NCI-H1048 (cell line): ENCODE data around the gene UBE2G1.
"Not testable (repeated sequence)": the region's sequence is repeated elsewhere in the genome, so short reads cannot be mapped to it uniquely, and the experiment has no call there.

ENCODE experiments used
- DNase-seq: peaks from one replicate; lab custom pipeline; 2025; lab: John Stamatoyannopoulos, UW

Gene UBE2G1

DNA sequence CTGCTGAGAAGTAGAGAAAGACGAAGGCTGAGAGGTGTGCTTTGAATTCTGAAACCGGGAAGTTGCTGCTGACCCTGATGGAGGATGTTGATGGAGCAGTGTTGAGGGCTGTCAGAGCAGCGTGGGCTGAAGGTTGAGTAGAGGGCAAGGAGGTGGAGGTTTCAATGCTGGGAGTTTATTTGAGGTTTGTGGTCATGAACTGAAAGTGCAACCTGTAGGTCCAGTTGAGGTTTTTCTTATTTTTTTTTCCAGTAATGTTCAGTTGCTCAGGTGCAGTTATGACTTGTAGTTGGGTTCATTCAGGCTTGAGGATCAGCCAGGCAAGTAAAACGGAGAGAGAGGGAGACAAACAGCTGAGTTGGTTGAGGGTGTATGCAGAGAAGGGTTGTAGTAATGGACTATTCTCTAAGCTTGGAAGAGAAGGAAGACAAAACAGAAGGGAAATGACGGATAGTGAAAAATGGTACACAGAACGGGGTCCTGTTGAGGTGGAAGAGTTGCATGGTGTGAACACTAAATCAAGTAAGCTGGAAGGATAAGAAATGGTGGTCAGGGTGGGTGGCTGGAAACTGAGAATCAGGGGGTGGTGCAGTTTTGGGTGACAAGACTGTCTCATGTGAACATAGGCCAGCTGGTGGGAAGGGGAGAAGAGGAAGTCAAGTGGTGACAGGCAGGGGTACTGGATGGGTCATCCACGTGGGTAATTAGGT lies 8.7 kb upstream of the UBE2G1 start:
- no peak for DNase-seq

DNA sequence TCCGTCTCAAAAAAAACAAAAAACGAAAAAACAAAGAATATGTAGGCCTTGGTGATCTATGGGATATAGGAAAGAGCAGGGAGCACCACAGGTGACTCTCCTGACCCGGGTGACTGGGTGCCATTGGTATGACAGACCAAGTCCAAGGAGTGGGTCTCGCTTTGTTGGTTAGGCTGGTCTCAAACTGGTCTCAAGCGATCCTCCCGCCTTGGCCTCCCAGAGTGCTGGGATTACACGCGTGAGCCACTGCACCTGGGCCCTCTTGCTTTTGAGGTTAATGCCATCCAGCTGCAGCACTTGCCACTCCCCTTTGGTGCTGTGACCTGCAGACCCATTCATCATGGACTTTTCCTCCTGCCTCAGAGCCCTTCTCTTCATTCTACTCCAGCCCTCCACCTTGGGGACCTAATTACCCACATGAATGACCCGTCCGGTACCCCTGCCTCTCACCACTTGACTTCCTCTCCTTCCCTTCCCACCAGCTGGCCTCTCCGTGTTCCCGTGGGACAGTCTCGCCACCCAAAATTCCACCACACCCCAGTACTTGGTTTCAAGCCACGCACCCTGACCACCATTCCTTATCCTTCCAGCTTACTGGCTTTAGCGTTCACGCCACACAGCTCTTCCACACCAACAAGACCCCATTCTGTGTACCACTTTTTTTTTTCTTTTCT lies 3.2 kb upstream of the UBE2G1 start:
- no peak for DNase-seq

DNA sequence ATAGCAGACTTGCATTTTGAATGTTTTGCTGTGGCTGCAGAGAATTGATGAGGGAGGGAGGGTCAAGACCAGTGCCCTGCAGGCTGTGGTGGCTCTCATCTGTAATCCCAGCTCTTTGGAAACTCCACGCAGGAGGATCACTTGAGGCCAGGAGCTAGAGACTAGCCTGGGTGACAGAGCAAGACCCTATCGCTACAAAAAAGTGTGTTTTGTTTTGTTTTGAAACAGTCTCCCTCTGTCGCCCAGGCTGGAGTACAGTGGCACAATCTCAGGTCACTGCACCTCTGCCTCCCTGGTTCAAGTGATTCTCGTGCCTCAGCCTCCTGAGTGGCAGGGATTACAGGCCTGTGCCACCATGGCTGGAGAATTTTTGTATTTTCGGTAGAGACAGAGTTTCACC lies 1.9 kb upstream of the UBE2G1 start:
- DNase-seq = no peak

DNA sequence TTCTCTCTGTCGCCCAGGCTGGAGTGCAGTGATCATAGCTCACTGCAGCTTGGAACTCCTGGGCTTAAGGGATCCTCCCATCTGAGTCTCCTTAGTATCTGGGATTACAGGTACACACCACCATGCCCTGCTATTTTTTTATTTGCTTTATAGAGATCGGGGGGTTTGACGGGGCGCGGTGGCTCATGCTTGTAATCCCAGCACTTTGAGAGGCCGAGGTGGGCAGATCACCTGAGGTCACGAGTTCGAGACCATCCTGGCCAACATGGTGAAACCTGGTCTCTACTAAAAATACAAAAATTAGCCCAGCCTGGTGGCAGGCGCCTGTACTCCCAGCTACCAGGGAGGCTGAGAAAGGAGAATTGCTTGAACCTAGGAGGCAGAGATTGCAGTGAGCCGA lies 702 bp upstream of the UBE2G1 start:
- not testable (repeated sequence) for DNase-seq

DNA sequence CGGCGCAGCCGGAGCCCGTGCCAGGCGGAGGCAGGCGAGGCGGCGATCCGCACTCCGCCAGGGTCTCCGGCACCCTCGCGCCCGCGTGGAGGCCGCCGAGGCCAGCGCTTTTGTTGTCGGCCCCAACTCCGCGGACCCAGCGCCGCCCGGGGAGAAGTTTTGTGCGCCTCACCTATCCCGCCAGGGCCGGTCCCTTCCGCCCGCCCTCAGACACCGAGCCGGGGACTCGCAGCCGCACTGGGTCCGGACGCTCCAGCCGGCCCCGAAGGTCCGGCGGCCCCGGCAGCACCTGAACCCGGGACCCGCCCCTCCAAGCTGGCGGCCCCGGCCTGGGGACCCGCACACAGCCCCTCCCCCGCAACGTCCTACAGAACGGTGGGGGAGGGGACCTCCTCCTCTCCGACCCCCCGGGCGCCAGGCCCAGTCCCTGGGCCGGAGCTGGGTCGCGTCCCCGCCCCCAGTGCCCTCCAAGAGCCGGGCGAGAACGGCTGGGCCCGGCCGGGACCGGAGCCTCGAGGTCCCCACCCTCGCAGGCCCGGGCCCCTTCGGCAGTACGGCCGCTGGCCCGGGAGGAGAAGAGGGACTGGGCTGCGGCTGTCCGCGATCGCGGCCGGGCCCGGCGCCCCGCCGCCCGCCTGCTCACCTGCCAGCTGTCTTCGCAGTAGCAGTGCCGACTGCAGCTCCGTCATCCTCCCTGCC lies 698 bp downstream of the UBE2G1 start:
- no peak for DNase-seq

DNA sequence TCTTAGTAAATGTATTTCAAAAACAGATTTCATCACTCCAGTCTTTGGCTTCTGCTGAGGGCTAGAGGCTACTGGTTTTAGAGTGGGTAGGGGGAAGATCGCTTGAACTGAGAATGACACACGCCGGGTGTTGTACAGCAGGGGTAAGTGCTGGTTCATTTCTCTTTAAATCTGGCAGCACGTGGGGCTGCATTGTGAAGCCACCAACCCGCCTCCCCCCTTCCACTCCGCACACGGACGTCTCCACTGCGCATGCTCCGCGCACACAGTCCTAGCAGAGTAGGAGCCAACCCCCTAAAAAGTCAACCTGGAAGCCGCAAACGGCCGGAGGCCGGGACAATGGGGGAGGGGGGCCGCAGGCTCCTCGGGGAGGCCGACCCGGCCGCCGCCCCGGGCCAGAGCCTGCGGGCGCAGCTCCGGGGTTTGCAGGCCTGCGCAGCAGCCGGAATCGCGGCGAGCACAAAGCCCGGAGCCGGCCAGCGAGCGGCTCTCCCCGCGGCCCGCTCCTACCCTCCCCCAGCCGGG lies 1.3 kb downstream of the UBE2G1 start:
- DNase-seq = peak; percentile 65

DNA sequence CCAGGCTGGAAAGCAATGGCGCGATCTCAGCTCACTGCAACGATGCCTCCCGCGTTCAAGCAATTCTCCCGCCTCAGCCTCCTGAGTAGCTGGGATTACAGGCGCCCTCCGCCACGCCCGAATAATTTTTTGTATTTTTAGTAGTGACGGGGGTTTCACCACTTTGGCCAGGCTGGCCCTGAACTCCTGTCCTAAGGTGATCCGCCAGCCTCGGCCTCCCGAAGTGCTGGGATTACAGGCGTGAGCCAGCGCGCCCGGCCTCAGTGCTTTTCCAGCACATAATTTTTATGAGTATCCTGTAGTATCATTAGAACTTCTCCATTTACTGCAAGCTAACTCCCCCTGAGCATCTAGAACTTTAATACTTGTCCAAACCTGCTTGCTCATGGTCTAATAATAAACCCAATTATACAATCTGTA lies 1.8 kb downstream of the UBE2G1 start:
- DNase-seq = no peak

DNA sequence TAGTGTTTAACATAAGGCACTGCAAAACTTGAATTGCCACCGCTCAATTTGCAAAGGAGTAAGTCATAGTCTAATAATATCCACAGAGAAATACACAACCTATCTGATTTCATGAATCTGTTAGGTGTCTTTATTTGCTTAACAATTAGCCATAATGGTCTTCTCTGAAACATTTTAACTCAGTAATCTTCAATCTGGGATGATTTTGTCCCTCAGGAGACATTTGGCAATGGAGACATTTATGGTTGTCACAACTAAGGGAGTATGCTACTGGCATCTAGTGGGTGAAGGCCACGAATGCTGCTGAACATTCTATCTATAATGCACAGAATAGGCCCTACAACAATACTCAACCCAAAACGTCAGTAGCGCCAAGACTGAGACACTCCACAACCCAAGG lies 4.3 kb downstream of the UBE2G1 start:
- DNase-seq = no peak

DNA sequence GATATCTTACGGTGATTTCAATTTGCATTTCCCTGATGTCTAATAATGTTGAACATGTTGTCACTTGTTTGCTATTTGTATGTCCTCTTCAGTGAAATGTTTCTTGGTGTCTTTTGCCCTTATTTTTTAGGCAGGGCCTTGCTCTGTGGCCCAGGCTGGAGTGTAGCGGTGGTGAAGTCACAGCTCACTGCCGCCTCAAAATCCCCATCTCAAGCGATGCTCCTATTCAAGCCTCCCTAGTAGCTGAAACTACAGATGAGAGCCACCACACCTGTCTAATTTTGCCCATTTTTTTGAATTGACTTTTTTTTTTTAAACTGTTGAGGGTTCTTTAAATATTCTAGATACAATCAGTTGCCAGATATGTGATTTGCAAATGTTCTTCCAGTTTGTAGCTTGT lies 8.3 kb downstream of the UBE2G1 start:
- DNase-seq = no peak

DNA sequence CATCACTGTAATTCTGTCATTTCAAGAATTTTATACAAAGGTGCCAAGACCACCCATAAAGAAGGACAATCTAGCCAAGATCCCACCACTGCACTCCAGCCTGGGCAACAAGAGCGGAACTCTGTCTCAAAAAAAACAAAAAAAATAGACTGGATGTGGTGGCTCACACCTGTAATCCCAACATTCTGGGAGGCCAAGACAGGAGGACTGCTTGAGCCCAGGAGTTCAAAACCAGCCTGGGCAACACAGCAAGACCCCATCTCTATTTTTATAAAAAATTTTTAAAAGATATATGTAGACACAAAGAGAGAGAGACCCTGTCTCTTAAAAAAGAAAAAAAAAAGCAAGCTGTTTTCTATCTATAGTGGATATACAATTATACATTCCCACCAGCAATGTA lies 8.8 kb downstream of the UBE2G1 start:
- DNase-seq = no peak

DNA sequence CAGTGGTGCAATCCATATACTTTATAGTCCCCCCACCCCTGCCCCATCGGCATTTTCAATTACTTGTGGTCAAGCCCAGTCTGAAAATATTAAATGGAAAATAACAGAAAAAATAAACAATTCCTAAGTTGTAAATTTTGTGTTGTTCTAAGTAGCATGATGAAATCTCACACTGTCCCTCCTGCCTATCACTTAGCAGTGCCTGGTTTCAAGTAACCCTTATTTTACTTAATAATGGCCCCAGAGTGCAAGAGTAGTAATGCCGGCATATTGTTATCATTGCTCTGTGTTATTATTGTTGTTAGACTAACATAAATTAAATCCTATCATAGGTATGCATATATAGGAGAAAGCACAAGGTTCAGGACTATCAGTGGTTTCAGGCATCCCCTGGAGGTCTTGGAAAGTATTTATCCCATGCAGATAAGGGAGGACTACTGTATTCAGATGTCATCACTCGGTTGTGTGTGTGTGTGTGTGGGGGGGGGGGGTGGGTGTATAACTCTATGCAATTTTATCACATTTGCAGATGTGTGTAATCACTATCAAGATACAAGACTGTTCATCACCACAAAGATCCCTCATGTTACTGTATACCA lies 9.3 kb downstream of the UBE2G1 start:
- DNase-seq = no peak

DNA sequence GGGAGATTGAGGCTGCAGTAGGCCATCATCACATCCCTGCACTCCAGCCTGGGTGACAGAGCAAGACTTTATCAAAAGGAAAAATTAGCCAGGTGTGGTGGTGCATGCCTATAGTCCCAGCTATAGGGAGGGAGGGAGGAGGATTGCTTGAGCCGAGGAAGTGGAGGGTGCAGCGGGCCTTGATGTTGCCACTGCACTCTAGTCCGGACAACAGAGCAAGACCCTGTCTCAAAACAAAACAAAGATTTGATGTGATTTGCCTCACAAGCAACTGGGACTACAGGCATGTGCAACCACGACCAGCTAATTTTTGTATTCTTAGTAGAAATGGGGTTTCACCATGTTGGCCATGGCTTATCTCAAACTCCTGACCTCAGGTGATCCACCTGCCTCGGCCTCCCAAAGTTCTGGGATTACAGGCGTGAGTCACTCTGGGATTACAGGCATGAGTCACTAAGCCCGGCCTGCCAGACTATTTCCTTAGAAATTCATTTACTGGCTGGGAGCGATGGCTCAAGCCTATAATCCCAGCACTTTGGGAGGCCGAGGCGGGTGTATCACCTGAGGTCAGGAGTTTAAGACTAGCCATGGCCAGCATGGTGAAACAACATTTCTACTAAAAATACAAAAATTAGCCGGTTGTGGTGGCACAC lies 11.5 kb downstream of the UBE2G1 start:
- DNase-seq = no peak

DNA sequence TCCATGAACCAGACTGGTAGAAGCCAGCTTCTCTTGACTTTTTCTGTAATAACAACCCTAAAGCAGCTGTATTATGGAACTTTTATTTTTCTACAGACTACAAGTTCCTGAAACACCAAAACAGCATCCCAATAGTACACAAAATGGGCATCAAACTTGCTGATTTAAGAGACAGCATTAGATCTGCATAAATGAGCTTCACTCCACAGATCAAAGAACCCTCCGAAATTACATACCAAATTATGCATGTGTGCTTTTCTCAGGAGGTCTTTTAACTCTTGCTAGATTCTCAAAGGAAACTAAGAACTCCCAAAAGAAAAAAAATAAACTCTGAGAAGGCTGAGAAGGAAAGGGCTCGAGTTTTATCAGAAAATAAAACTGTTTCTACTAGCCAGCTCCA lies 12.3 kb downstream of the UBE2G1 start:
- DNase-seq = no peak

DNA sequence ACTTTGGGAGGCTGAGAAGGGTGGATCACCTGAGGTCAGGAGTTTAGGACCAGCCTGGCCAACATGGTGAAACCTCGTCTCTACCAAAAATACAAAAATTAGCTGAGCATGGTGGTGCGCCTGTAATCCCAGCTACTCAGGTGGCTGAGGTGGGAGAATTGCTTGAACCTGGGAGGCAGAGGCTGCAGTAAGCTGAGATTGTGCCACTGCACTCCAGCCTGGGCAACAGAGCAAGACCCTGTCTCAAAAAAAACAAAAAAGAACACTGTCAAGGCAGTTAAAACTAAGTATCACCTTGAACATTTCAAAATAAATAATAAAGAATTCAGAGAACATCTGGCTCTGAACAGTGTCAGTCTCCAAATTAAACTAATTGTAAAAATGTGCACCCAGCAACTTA lies 16.3 kb downstream of the UBE2G1 start:
- not testable (repeated sequence) for DNase-seq

DNA sequence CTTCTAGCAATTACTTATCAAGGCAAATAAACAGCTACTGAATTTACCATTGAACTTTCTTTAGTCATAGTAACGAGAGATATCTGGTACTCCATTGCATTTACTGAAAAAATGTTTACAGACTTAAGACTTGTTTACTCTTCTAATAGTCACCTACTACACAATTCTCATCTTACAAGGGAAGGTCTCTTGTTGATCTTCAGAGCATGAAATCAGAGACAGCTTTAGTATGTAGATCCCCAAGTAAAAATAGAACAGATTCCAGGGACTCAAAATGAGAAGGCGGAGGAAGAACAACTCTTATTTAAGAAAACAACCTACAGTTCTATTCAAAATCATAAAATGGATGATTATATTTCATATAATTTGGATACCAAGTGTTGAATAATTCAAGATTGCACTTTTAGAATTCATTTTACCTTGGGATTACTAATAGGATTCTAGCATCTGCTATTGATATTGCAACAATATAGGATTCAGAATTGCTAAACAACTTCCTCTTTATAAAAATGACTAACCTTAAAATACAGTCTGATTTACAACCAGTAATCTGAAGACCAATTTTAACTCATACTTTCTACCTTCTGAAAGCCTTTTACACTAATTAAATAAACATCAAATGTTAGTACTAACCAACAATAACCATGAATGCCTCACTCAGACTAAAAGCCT lies 20.8 kb downstream of the UBE2G1 start:
- no peak for DNase-seq

DNA sequence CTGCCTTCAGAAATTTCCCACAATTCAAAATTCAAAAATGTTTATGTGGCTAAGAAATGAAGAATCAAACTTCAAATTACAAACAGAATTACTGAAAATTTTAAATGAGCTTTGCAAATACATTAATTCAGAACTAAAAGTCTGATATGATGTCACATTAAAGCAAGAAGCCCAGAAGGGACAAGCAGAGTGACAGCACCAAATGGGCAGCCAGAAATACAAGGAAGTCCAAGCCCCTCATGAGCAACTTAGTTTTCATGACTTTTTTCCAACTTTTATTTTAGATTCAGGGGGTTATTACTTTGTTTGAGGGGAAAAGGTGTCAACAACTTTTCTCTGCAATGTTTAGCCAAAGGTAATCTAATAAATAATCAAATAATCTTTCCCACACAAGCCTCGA lies 21.5 kb downstream of the UBE2G1 start:
- DNase-seq = no peak

DNA sequence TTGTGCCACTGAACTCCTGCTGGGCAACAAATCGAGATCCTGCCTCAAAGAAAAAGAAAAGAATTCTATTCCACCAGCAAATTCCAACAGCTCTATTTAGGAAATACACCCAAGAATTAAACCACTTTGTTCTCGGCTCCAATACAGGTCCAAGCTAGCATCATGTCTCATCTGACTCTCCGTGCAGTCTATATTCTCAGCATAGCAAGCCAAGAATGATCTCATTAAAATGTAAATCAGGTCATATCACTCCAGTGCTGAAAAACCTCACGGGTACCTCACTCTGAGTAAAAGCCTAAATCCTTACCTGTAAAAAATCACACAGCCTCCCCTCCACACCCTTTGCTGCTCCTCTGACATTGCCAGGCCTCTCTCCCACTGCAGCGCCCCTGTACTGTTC lies 23.9 kb downstream of the UBE2G1 start:
- no peak for DNase-seq

DNA sequence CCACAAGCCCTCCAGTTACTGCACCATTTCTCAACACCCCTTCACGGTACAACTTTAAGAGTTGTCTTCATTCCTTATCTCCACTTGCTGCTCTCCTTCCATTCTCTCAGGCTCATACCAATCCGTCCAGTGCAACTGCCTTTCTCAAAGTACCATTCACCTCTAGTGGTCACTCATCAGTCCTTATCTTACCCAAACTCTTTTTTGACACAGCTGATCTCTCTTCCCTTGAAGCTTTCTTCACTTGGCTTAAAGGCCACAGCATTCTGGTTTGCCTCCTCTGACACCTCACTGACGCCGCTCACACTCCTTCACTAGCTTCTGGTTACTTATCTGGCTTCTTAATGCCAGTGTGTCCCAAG lies 24.9 kb downstream of the UBE2G1 start:
- DNase-seq = no peak

DNA sequence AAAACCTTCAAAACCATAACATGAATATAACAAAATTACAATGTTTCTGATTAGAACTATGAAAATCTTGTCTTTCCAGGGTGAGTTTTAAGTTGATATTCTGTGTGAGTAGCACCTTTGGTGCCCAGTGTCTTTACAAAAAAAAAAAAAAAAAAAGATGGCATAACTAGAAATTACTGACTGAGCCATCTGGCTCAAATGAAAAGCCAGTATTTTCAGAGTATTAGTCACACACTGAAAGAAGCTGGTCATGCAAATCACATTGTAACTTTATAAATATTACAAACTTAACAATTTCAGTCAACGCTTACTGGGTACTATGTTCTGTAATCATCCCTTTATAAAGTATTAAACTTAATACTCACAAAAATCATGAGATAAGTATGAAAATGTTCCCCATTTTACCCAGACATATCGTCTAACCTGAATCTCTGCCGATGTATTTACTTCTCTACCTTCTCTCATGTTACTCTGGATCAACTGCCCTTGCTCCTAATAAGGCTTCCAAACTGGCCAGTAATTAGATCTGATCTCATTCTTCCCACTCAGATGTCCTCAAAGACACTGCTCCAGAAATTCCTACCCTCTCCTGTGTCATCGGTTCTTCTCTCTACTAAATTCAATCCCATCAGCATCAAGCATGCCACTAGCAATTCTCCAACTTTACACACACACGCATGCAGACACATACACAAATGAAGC lies 25.4 kb downstream of the UBE2G1 start:
- no peak for DNase-seq

DNA sequence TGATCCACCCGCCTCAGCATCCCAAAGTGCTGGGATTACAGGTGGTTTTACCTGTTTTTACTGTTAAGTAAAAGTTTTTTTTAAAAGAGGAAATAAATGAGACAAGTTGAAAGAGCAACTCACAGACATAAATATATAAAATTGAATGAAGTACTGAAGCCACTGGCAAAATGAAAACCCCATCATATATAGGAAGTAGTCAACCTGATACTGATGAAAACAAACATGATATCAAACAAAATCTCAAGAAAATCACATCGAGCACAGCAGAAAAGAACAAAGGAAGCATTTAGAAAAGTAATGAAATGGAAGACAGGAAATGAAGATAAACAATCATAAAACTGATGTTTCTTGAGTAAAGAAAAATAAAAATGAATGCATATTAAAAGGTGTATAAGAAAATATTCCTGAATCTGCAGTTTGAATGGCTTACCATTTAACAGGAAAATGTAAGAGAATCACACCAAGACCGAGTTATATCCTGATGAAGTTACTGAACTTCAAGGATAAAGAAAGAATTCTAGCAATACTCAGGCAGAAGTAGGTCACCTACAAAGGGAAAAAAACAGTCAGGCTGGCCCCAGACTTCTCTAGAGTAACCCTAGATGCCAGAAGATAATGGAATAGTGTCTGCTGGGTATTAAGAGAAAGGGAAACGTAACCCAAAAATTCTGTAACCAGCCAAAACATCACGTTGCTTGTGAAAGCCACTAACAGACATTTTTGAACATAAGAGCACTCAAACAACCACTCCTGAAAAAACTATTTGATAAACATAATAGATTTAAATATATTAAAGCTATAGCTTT lies 31.5 kb downstream of the UBE2G1 start:
- DNase-seq = no peak
